NCI-H345 treated with DMSO at 0.1 percent for 48 hours (cell line): ENCODE measurements around the gene CYGB.
A peak's percentile ranks its signal among the peaks of the same experiment; 100 is the strongest.

Experiments used
- DNase-seq: peaks from one replicate; lab custom pipeline; 2025; ENCODE audit not compliant: unreplicated experiment; lab: John Stamatoyannopoulos, UW

CYGB gene

DNA sequence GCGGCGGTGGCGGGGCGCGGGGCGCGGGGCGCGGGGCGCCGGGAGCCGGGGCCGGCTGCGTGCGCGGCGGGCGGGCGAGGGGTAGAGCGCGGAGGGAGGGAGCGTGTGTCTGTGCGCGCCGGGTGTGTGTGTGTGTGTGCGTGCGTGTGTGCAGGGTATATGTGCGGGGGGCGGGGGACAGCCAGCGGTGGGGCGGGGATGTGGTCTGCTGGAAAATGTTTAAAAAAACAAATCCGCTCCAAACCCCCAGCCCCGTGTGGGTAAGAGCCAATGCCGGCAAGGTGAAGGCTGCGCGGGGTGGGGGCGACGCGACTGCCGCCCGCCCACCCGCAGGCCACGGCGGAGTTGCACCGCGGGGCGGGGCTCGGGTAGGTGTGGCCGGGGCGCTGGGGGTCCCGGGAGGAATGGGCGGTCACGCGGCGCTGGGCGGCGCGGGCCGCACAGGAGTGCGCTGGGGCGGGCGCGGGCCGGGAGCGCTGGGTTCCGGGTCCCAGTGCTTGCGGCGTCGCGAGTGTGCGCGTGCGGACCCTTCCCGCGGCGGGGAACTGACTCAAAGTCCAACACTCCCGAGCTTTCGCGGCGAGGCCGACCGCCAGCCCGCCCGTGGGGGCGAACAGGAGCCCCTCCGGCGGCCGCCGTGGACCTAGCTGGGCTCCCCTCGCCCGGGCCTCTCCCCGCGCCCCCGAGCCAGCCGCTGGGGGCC, at the start of gene CYGB:
CYGB (minus strand) TSS at position 132 of the 703 bp plus-strand sequence. CDS start 167 bp downstream, outside the sequence.
- no peak for DNase-seq

DNA sequence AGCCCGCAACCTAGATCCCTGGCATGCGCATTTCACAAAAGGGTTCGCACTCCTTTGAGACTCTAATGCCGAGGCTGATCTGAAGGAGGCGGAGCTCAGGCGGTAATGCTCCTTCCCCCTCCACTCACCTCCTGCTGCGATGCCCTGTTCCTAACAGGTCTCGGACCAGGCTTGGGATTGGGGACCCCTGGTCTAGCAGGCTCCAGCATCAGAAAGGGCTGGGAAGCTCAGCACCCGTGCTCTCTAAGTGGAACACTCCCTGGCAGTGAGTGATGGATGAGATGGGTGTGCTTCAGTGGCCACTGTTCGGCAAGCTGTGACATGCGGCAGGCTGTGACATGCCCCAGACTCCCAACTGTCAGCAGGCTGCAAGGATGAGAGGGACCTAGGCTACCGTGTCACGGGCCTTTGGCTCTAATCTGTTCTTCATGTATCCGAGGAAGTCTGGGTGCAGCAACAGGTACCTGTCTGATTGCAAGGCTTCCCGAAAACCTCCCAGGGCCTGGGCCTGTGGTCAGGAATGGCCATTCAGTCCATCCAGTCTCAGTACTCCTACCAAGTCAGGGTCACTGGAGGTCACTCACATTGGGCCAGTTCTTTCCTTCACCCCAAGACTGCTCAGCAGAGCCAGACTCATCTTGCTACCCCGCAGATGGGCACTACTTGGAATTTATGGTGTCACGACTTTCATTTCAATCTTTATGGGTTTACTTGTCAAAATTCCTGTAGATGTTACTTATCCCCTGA, 49.4 kb upstream of the CYGB start:
- peak; percentile 95 for DNase-seq

DNA sequence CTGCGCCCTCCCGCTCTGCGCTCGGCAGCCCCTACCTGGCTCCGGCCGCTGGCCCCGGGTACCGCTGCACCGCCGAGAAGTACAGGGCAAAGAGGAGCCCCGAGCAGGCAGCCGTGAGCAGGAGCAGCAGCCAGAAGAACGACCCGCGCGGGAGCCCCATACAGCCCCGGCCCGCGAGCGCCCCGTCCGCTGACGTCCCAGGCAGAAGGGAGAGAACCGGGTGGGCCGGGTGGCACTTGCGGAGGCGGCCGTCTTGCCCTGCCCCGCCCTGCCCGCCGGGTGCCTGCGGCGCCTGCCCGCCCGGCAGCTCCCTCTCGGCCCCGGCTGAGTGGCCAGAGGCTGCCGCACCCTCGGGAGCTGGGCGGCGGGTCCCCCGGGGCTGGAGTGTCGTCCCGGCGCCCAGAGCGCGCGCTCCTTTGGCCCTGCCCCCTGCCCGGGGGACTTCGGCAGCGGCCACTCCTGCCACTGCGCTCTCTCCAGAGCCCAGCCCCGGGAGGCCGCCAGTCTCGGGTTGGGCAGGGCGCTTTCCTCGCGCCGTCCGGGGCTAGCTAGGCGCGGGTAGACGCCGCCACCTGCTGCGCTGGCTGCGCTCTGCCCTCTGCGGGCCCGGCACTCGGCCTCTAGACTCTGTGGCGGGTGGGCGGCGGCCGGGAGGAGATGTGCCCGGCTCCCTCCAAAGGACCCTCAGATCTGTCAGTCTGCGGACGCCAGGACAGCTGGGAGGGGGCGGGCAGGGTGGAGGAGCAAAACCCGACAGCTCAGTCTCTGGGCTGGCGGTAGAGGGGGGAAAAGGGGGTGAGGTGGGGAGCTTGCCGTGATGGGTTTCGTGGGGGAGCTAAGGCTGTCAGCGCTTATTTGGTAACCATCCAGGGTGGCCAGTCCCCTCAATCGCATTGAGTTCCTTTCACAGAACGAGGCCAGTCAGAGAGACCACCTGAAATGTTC, 48.4 kb upstream of the CYGB start, which contains the start of gene ST6GALNAC2:
ST6GALNAC2 (minus strand) TSS at position 212 of the 945 bp plus-strand sequence; CDS start at position 160, 52 bp downstream.
- peak; percentile 60 for DNase-seq

DNA sequence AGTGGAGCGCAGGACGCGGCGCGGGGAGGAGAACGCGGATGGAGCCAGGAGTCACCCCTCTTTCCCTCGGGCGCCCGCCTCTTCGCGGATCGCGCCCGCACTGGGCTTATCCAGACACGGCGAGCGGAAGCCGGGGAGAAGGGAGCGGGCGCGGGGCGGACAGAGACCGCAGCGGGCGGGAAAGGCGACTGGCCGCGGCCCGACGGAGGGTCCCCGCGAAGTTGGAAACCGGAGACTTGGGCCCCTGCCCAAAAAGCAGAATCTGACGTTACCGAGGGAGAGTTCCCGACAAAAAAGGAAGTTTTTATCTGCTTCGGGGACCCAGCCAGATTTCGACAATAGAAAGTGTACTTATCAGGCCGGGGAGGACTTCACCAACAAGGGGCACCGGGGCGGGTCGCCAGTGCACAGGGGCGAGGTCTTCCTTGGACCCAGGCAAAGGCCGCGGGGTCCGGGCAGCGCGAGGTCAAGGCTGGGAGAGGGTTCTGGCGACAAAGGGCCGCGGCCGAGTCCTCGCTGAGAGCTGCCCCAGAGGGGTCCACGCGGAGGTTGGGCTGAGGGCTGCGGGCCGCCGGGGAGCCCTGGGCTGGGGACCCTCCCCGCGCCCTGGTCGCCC, 47.6 kb upstream of the CYGB start:
- no peak for DNase-seq

DNA sequence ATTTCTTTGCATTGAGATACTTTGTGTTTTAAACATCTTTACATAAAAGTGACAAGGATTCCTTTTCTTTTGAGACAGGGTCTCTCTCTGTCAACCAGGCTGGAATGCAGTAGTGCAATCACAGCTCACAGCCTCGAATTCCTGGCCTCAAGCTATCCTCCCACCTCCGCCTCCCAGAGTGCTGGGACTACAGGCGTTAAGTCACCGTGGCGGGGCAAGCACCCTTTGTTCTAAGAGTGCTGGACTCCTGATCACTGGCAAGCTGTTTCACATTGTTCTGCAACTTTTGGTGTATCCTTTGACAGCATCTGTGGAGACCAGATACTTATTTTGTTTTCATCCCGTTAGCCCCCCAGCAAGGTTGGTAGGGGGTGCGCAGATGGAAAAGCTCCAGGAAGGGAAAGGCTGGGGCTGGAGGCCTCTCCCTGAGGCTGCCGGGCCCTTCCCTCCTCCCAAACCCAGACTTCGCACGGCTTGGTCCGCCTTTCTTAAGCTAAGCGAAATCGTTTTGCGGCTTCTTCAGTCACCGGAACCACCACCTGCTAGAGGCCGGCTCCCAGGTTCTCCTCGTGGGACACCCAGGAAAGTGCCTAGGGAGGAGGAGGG, 47.0 kb upstream of the CYGB start:
- peak; percentile 31 for DNase-seq

DNA sequence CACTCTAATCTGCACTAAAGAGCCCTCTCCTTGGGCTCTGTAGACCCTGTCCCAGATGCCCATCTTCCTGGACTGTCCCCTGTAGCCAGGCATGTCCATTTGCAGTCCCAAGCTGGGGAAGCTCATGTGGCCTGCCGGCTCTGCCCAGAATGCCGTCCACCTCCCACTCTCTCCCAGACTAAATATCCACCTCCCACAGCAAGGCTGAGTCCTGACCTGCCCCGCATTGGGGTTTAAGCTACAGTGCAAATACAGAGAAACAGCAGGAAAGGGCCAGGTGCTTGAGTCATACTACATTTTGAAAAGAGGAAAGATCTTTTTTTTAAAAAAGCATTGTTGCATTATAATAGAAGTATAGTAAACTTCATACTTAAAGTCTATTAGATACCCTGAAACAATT, 45.2 kb upstream of the CYGB start:
- no peak for DNase-seq

DNA sequence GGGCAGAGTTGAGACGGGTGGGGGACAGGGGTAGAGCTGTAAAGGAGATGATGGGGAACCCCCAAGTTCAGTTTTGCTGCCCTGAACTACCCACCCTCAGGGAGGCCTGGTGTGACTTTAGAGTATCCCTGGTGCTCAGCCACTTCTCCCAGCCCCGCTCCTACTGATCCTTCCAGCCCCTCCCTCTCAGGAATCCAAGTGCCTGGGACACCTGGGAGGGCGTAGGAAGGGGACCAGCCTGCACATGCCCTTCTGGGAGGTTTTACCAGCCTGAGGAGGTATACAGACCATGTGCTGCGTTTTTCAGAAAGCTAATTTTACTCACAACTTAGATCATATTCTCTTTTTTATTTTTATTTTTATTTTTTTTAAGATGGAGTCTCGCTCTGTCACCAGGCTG, 44.0 kb upstream of the CYGB start:
- no peak for DNase-seq

DNA sequence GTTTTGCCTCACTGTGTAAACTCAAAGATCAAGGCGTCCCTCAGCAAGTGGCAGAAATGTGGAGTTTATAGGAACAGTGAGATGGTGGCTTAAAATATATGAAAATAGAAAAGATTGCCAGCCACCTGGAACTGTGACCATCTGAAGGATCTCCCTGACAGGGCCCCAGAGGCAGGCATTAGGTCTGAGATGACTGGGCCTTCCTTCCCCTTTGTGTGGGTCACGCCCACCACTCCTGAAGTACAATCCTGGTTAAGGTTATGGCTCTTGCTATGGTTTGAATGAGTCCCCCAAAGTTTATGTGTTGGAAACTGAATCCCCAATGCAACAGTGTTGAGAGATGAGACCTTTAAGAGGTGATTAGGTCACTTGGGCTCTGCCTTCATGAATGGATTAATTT, 41.8 kb upstream of the CYGB start:
- no peak for DNase-seq

DNA sequence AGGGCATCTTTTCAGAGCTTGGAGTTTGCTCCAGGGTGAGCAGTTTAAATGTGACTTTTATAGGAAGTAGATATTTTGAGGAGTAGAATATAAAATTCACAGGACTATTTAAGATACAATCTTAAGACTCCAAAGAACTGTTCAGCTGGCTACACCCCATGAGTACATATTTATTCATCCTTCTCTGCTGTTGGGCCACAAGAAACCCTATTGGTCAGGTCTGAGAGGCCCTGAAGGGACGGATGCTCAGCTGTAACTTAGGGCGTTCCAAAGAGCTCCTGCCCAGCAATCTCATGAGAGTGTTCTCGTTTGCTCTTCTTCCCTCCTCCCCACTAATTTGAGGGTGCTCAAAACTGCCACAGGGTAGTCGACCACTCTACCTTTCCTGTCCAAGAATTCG, 40.9 kb upstream of the CYGB start:
- no peak for DNase-seq

DNA sequence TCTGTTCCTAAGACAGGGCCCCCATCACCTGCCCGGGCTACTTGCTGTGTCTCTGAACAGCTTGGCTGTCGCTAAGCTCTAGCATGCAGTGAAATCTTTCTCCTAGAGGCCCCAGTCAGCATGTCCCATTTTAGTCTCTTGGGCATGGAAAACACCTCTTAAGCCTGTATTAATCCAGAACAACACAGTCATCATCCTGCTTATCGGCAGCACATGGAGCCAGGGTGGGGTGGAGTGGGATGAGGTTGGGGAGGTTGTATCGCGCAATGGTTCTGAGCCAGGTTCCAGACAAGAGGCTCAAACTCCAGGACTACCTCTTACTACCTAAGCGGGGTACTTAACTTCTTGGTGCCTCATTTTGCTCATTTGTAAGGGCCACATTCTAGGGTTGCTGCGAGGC, 40.4 kb upstream of the CYGB start:
- no peak for DNase-seq

DNA sequence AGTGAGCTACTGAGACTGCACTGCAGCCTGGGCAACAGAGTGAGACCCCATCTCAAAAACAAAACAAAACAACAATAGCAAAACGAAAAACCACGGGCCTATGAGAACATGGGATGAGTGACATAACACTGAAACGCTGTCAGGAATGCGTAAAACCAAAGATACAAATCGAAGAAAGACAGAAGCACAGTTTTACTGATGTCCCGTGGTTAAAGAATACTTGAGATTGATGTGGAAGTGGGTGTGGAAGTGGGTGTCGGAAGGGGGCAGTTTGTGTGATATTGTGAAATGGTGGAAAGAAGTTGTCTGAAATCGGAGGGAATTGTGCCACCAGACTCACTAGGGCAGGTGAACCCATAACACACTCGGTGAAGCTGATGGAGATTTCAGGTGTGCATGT, 38.7 kb upstream of the CYGB start:
- DNase-seq = no peak

DNA sequence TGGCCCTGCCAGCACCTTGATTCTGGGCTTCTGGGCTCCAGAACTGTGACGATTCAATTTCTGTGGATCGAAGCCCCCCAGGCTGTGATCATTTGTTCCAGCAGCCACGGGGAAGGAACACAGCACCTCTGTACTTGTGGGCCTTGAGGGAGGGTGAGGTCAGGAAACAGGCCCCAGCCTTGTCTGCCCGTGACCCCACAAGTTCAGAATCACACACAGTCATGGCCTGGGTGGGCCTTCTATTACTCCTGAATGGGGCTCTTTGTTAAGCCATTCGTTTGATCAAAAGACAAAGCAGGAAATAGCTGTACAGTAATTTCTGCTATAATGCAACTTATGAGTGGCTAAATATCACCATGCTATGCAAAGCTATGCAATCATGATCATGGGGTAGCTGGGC, 38.1 kb upstream of the CYGB start:
- DNase-seq = no peak

DNA sequence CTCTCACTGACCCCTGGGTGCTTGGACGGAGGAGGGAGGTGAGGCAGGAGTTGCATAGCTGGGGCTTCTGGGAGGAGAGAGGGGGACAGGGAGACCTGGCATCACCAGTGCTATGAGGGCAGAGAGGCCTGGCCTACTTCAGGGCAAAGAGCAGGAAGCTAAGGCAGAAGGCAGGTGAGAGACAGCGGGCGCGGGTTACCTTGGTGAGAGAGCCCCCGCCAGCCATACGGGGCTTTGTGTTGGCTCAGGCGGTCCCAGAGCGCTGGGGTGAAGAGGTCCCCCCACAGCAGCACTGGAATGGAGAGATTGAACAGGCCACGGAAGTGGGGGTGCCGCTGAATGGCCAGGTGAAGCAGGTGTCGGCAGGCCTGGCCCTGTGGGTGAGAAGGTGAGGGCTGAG, 36.7 kb upstream of the CYGB start:
- no peak for DNase-seq

DNA sequence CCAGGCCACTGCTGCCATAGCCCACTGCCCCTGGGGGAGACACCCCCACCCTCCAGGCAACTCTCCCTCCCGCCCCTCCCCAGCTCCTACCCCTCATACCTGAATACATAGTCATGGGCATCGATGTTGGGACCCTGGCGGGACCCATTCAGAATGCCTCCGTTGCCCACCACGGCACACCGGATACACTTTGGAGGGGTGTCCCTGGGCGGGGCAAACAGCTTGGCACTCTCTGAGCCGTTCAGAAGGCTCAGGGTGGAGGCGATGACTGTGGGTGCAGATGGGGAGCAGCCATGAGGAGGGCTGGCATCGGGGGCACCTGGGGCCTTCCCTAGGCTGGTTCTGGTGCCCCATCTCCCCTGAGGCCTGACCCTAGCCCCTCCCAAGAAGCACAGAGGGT, 35.6 kb upstream of the CYGB start:
- no peak for DNase-seq

DNA sequence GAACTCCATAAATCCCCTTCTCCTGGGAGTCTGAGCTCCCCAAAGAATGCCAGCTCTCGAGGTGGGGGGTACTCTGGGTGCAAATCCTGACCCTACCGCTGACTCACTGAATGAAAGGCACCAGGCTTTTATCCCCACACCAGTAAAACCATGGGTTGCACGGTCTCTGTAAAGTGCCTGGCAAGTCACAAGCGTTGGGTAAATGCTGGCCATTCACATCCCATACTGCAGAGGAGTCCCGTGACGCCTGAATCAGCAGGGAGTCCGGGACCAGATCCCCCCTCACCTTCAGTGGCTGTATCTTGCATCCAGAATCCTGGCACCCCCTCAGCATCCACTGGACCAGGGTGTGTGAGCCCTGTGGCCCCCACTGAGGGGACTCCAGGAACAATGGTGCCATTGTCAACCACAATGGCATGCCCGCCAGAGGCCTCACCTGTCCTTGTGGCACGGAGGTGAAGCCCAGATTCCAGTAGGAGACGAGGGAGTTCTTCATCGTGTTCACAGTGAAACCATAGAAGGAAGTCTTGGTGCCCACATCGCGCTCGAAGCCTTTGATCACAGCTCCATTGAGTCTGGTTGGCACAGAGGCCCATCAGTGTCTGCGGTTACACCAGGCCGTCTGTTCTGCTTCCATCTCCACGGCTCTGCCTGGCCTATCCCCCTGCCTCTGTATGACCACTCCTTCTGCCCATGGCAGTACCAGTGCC, 34.8 kb upstream of the CYGB start:
- no peak for DNase-seq

DNA sequence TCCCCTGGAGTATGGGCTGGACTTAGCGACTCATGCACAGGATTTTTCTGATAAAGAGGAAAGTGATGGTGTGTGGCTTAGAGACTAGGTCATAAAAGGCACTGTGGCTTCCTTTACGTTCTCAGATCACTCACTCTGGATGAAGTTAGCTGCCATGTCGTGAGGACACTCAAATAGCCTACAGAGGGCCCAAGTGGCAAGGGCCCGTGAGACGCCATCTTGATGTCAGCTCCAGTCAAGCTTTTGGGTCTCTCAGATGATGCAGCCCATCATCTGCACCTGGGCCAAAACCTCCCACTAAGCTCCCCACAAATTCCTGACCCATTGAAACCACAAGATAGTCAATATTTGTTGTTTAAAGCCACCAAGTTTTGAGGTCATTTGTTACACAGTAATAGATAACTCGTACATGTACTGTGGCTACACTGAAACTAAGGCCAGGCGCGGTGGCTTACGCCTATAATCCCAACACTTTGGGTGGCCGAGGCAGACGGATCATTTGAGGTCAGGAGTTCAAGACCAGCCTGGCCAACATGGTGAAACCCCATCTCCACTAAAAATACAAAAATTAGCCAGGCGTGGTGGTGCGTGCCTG, 33.5 kb upstream of the CYGB start:
- no peak for DNase-seq

DNA sequence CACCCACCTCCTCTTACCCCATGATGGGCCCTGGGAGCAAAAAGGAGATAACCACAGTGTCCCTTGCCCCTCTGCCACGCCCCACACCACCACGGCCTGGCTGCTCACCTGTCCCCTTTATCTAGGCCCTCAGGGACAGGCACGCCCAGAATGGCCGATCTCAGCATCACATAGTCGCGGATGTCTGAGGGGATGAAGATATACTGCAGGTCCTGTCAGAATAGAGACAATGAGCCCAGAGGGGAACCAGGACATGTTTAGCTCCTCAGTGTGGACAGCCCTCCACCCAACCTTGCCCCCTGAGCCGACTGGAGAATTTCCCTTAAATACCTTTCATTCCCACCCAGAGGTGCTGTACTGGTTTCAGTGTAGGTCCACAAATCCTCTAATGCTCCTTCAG, 32.9 kb upstream of the CYGB start:
- DNase-seq = no peak

DNA sequence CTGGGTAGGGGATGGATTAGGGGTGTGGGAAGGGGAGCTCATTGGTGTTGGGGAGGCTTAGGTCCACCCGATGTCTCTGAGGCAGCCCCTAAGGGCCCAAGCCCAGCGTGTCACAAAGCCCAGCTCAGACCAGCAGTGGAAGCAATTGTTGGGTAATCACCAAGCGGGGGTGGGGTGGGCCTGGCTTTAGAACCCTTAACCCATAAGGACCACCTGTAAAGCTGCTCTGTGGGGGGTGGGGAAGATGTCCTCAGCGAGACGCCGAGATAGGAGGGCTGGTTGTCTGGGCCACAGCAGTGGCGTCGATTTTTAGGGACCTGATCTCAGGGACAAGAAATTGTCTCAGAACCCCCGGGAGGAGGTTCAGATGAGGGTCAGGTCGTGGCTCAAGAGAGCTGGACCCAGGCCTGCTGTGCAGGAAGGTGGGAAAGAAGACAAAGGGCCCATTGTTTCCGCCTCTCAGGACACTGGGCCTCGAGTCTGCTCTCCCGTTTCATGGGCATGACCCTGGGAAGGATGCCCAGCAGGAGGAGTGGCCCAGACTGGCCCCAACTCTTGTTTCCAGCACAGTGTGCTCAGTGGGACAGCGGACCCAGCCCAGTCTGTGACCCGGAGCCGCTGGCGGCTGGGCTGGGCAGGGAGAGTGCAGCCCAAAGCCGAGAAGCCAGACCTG, 32.2 kb upstream of the CYGB start:
- no peak for DNase-seq

DNA sequence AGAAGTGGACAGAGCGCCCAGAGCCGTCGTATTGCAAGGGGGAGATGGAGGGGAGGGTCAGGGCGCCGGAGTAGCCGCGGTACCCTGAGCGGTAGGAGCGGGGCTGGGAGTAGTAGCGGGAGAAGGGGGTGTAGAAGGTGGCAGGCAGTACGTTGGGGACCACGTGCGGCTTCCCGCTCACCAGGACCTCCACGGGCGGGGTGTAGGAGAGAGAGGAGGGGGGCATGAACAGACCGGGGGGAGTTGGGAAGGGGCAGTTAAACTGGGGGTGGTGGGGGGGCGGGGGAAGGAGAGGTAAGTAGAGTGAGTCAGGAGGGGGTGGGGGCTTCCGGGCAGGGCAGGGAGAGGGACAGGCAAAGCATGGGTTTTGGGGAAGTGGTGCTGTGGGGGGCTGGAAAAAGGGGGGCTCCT, 31.3 kb upstream of the CYGB start:
- no peak for DNase-seq
